Lower lobe of right lung (tissue), 2 donors: ENCODE results near the gene MRPS17. TPM values are rescaled to one million over a fixed set of nuclear protein-coding genes. Genes with fewer than 3 reads are reported as not detected.

Source experiments
- ATAC-seq, 2 donors: fragments of 200-7000 bp; cut with Tn5 transposase; one replicate each; pipeline ENCODE4 v1.9.1; 2020 to 2022; ENCODE audit warnings: mild to moderate bottlenecking in 2 of 2, moderate library complexity in 2 of 2
- DNase-seq: peaks from one replicate; pipeline ENCODE4 v3.0.0-alpha.2; 2020
- H3K27ac ChIP-seq: fragments of 200-600 bp; one replicate; pipeline ENCODE4 v1.8.0; 2022
- H3K27me3 ChIP-seq: fragments of 200-600 bp; one replicate; pipeline ENCODE4 v1.8.0; 2022; ENCODE audit warnings: low read depth
- H3K36me3 ChIP-seq: fragments of 200-600 bp; one replicate; pipeline ENCODE4 v1.8.0; 2022; ENCODE audit warnings: mild to moderate bottlenecking
- H3K4me1 ChIP-seq: fragments of 200-600 bp; one replicate; pipeline ENCODE4 v1.8.0; 2022
- H3K4me3 ChIP-seq: fragments of 200-600 bp; one replicate; pipeline ENCODE4 v1.8.0; 2022; ENCODE audit warnings: mild to moderate bottlenecking
- H3K9me3 ChIP-seq: fragments of 200-600 bp; one replicate; pipeline ENCODE4 v1.8.0; 2022
- intact Hi-C: fragments of 100-400 bp; cut with DNase I; formaldehyde crosslinking; loops from one replicate; pipeline ENCODE4 v1.11.0; 2022
- total RNA-seq: library from RNA; stranded (reverse); fragmentation: NEBNext Ultra II Directional; extraction: Animal tissue kit (Norgen Biotek cat#: 25700); gene quantifications from one replicate; pipeline ENCODE4 v1.2.1, GENCODE V29; 2021
- TF ChIP-seq, protein P1 (sequence below): fragments of 200-600 bp; IDR thresholded peaks from one replicate; pipeline ENCODE4 v1.8.0; 2022; ENCODE audit warnings: antibody characterized with exemption, mild to moderate bottlenecking
- donor health status: DM: no; HTN: yes; CAD: no; lungs with severe emphysema.

The MRPS17 gene
- total RNA-seq, 1 donor from 2014 or later: 10.2 TPM

DNA sequence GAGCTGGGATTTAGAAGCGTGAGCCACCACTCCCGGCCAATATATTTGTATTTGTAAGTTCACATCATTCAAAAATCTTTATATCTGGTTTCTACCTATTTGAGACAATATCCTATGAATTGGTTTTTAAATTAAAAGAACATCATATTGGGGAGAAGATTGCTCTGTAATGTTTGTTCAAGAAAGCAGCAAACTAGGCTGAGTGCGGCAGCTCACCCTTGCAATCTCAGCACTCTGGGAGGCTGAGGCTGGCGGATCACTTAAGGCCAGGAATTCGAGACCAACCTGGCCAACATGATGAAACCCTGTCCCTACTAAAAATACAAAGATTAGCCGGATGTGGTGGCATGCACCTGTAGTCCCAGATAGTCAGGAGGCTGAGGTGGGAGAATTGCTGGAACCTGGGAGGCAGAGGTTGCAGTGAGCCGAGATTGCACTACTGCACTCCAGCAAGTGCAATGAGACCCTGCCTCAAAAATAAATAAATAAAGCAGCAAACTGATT is 22.1 kb downstream of the MRPS17 start:
- DNase-seq (no peak), ATAC-seq (no peak)
- Histone ChIP-seq H3K36me3 (peaks cover 13% of the 10 kb centered on the region), H3K9me3 (no peaks in the 10 kb centered on the region), H3K4me1 (peaks cover 6% of the 10 kb centered on the region), H3K27me3 (no peaks in the 10 kb centered on the region), H3K4me3 (no peak overlapping the region), H3K27ac (no peak overlapping the region)
- intact Hi-C loops: no loop called here
- TF ChIP-seq, protein P1, sequence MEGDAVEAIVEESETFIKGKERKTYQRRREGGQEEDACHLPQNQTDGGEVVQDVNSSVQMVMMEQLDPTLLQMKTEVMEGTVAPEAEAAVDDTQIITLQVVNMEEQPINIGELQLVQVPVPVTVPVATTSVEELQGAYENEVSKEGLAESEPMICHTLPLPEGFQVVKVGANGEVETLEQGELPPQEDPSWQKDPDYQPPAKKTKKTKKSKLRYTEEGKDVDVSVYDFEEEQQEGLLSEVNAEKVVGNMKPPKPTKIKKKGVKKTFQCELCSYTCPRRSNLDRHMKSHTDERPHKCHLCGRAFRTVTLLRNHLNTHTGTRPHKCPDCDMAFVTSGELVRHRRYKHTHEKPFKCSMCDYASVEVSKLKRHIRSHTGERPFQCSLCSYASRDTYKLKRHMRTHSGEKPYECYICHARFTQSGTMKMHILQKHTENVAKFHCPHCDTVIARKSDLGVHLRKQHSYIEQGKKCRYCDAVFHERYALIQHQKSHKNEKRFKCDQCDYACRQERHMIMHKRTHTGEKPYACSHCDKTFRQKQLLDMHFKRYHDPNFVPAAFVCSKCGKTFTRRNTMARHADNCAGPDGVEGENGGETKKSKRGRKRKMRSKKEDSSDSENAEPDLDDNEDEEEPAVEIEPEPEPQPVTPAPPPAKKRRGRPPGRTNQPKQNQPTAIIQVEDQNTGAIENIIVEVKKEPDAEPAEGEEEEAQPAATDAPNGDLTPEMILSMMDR: no peak

DNA sequence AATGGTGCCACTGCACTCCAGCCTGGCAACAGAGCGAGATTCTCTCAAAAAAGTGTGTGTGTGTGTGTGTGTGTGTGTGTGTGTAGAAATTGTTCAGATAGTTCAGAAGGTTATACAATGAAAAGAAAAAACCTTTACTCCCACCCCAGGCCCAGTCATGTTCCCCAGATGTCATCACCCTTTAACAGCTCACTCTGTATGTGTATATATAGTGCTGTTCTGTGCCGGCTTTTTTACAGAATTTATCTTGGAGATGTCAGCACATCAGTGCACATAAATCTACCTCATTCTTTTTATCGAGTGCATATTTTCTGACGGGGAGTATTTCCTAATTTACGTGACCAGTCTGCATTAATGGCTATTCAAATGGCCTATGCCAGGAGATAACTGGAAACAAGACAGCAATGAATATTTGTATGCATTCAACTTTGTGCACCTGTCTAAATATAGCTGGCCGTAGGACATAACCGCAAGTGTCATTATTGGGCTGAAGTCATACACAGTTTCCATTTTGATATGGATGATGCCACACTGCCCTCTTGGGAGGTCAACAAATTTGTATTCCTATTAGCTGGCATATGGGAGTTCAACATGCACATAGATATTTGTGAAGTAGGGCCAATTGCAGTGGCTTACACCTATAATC is 24.4 kb downstream of the MRPS17 start:
- H3K27me3 ChIP-seq: no peaks in the 10 kb centered on the region
- TF ChIP-seq, protein P1: no peak
- intact Hi-C loops: no loop called here
- no peak overlapping the region for H3K27ac ChIP-seq
- peaks cover 6% of the 10 kb centered on the region for H3K4me1 ChIP-seq
- no peak overlapping the region for H3K4me3 ChIP-seq
- no peaks in the 10 kb centered on the region for H3K9me3 ChIP-seq
- no peak for ATAC-seq
- peaks cover 37% of the 10 kb centered on the region for H3K36me3 ChIP-seq
- no peak for DNase-seq

DNA sequence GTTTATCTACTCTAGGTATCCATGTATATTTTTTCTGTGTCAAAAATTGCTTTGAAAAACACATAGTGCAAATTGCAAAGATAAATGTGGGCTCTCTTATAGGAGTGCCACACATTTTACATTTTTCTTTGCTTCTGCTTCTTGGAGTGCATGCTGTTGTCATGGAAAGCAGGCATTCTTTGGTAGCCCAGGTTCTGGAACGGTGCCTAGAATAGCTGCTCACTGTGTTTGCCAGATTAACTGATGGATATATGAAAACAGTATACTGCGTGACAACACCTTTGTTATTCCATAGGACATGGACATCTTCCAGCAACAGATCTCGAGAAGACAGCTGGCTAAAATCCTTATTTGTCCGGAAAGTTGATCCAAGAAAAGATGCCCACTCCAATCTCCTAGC is 26.2 kb downstream of the MRPS17 start:
- no peak overlapping the region for H3K4me3 ChIP-seq
- DNase-seq (no peak), ATAC-seq (no peak)
- H3K4me1 ChIP-seq: peaks cover 6% of the 10 kb centered on the region
- TF ChIP-seq, protein P1: no peak
- peaks cover 54% of the 10 kb centered on the region for H3K36me3 ChIP-seq
- H3K9me3 ChIP-seq: no peaks in the 10 kb centered on the region
- H3K27me3 ChIP-seq: no peaks in the 10 kb centered on the region
- H3K27ac ChIP-seq: no peak overlapping the region
- intact Hi-C loops: no loop called here

- Histone ChIP-seq H3K27ac (no peak overlapping the region), H3K27me3 (no peaks in the 10 kb centered on the region), H3K4me3 (no peak overlapping the region), H3K9me3 (no peaks in the 10 kb centered on the region), H3K4me1 (peaks cover 6% of the 10 kb centered on the region), H3K36me3 (peaks cover 77% of the 10 kb centered on the region)
- DNase-seq (no peak), ATAC-seq (no peak)
- TF ChIP-seq, protein P1: no peak
- intact Hi-C loops: no loop called here
These were observed 28.6 kb downstream of the MRPS17 start for GRCh38 chr7:55980266-55980665.

- Histone ChIP-seq H3K9me3 (no peaks in the 10 kb centered on the region), H3K27ac (no peak overlapping the region), H3K36me3 (peaks cover 98% of the 10 kb centered on the region), H3K4me1 (no peaks in the 10 kb centered on the region), H3K27me3 (no peaks in the 10 kb centered on the region), H3K4me3 (no peak overlapping the region)
- intact Hi-C loops: no loop called here
- ATAC-seq (no peak), DNase-seq (no peak)
- TF ChIP-seq, protein P1: no peak
These were observed 31.9 kb downstream of the MRPS17 start for GRCh38 chr7:55983537-55983936.
